GM18951 (cell line): ENCODE data around the gene PAX7.

Experiments used
- POLR2A ChIP-seq: IDR thresholded peaks from 4 replicates; pipeline ENCODE4 v1.6.1; 2011; ENCODE audit warnings: mild to moderate bottlenecking; ENCODE audit not compliant: insufficient read length, insufficient read depth; ENCODE audit errors: extremely low read depth
- in situ Hi-C: fragments of 300-500 bp; cut with MboI; formaldehyde crosslinking; loops from one replicate; pipeline ENCODE4 v1.12.0; 2022; ENCODE audit warnings: low sequenced_read_pairs, mixed read lengths, inconsistent platforms; ENCODE audit not compliant: unreplicated experiment

Gene PAX7

GRCh38 chr1:18632218-18632588 lies 1.6 kb downstream of the PAX7 start:
- no peak for TF ChIP-seq POLR2A
- in situ Hi-C loops, result no loop called here

DNA sequence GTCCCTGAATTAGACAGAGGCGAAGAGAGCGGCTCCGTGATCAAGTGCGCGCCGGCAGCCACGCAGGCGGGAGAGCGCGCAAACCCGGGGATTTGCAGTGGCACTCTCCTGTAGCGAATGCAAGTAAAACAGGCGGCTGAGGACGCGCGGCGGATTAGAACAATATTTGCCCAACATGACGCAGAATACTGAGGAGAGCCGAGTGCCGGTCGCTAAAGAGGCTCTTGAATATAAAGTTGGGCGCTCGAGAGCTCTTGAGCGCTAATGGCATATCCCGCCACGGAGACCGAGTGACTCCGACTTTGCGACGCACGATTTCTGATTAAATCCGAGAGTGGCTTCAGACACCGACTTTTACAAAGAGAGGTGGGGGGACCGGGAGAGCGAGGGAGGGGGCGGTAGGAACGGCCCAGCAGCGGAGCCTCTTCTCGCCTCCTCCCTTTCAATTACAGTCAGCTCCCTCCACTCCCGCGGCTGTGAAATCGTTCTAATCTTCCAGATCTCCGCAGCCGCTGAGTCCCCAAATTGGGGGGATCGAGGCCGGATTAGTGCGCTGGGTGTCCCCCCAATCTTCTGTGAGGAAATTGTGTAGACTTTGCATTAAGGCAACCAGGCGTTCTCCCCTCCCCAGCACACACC lies 2.3 kb downstream of the PAX7 start:
- in situ Hi-C loops, result no loop called here
- no peak for TF ChIP-seq POLR2A

- in situ Hi-C loops, result no loop called here
- no peak for TF ChIP-seq POLR2A
These were observed 2.9 kb downstream of the PAX7 start for GRCh38 chr1:18633422-18634155.

- TF ChIP-seq POLR2A, result no peak
- in situ Hi-C loops, result no loop called here
These were observed 3.6 kb downstream of the PAX7 start for GRCh38 chr1:18634276-18634675.

DNA sequence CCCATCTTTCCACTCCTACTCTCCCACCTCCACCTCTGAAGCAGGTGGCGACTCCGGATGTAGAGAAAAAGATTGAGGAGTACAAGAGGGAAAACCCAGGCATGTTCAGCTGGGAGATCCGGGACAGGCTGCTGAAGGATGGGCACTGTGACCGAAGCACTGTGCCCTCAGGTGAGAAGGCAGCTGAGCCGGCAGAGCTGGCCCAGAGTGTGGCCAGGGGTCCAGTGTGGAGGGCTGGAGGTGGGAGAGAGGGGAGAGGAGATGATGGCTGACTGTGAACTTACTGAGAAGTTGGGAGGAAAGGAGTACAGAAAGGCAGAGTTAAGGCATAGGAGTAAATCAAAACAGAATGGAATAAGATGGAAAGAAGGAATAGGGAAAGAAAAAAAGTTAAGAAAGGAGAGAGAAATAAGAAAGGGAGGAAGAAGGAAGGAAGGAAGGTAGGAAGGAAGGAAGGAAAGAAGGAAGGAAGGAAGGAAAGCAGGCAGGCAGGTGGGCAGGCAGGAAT lies 4.5 kb downstream of the PAX7 start:
- in situ Hi-C loops, result no loop called here
- TF ChIP-seq POLR2A, result no peak

GRCh38 chr1:18635891-18636595 lies 5.4 kb downstream of the PAX7 start:
- in situ Hi-C loops, result no loop called here
- TF ChIP-seq POLR2A, result no peak

GRCh38 chr1:18636596-18637508 lies 6.2 kb downstream of the PAX7 start:
- no peak for TF ChIP-seq POLR2A
- in situ Hi-C loops, result no loop called here

- in situ Hi-C loops, result no loop called here
These were observed 6.9 kb downstream of the PAX7 start for GRCh38 chr1:18637511-18637960.

DNA sequence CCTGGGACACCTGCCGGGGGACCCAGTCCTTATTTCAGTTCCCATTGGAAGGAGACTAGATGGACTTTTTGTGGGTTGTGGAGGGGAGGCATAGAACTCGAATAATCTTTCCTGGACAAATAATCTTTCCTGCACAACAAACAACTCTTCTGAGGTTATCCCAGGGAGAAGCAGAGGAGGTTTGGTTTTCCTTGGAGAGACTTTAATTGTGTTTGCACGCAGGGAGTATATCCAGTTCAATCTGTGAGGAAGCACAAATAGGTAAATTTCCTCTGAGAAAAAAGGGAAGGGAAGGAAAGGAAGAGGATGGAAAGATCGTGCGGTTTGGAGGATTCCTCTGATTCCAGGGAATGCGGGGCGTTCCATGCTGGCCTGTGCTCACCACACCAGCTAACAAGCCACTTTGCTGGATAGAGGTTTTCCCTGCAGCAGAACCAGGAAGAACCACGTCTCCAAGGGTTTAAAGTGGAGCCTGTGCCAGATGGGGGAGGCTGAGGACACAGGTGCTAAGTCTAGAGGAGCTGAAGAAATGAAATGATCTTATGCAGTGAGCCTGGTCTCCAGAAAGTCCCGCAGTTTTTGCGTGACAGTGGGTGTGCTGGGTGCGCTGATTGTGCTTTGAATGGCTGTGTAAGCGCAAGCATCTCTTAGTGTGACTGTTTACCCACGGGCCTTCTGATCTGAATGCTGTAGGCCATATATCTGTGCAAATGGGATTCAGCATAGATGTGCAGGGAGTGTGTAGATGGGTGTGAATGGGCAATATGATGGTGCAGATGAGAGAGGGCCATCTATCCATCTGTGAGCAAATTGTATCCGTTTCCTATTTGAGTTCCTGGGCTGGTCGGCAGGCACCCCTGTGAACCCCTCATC lies 7.6 kb downstream of the PAX7 start:
- no peak for TF ChIP-seq POLR2A
- in situ Hi-C loops, result no loop called here

More at GRCh38 chr1:18637511-18637960, 6.9 kb downstream of the PAX7 start:
- no peak for TF ChIP-seq POLR2A

DNA sequence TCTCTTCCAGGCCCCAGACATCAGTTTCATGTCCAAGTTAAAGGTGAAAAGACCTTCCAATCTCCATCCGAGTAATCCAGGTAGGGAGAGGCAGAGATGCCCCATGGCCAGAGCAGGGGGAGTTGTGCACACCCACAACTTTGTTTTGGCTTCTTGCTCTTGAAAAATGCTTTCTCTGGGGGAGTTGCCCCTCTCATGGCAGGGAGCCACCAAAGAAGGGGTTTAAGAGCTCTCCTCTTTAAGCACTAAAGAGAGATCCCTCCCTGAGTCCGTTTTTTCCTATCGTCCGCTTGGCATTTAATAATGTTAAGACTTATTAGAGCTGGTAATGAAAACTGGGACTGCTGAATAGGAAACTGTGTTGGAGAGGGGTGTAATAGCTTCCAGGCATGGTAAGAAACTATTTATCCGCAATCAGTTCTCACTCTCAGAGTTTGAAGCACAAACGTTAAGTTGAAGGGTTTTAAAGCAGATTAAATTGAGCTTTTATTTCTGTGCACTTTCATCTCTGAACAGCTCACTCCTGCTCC lies 8.3 kb downstream of the PAX7 start:
- no peak for TF ChIP-seq POLR2A
- in situ Hi-C loops, result no loop called here

- TF ChIP-seq POLR2A, result no peak
- in situ Hi-C loops, result no loop called here
These were observed 8.9 kb downstream of the PAX7 start for GRCh38 chr1:18639368-18640055.
